NCI-H1436 treated with DMSO at 0.1 percent for 48 hours (cell line): Measurements from ENCODE around the gene USP11.
"Not testable (repeated sequence)": the region's sequence is repeated elsewhere in the genome, so short reads cannot be mapped to it uniquely, and the experiment has no call there.

Source experiments
- DNase-seq: peaks from one replicate; lab custom pipeline; 2025; lab: John Stamatoyannopoulos, UW

The USP11 gene

GRCh38 chrX:47247206-47247998, 14.6 kb downstream of the USP11 start:
- DNase-seq = no peak

- no peak for DNase-seq
Observed at GRCh38 chrX:47247999-47248320, 15.2 kb downstream of the USP11 start.

- DNase-seq = no peak
Observed at GRCh38 chrX:47248576-47248975, 15.8 kb downstream of the USP11 start.

GRCh38 chrX:47250017-47250347, 17.2 kb downstream of the USP11 start:
- no peak for DNase-seq

GRCh38 chrX:47257620-47258019, 24.8 kb downstream of the USP11 start:
- DNase-seq = not testable (repeated sequence)

GRCh38 chrX:47264483-47265173, 31.8 kb downstream of the USP11 start:
- DNase-seq = no peak

- no peak for DNase-seq
Observed at GRCh38 chrX:47266643-47267042, 33.8 kb downstream of the USP11 start.

GRCh38 chrX:47272013-47272408, 39.2 kb downstream of the USP11 start:
- no peak for DNase-seq

GRCh38 chrX:47273011-47273730, 40.4 kb downstream of the USP11 start:
- DNase-seq = no peak

GRCh38 chrX:47278691-47279090, 45.9 kb downstream of the USP11 start:
- no peak for DNase-seq

GRCh38 chrX:47283015-47283771, 50.4 kb downstream of the USP11 start:
- no peak for DNase-seq

- DNase-seq = not testable (repeated sequence)
Observed at GRCh38 chrX:47284616-47285015, 51.8 kb downstream of the USP11 start.

- no peak for DNase-seq
Observed at GRCh38 chrX:47285836-47286320, 53.1 kb downstream of the USP11 start.

- DNase-seq = no peak
Observed at GRCh38 chrX:47293106-47293505, 60.3 kb downstream of the USP11 start.

GRCh38 chrX:47296766-47297365, 64.1 kb downstream of the USP11 start:
- DNase-seq = no peak

GRCh38 chrX:47297874-47298273, 65.1 kb downstream of the USP11 start:
- no peak for DNase-seq
